ENCODE results near the gene ING1.
A peak's percentile ranks its signal among the peaks of the same experiment; 100 is the strongest.
"Not testable (repeated sequence)": the region's sequence is repeated elsewhere in the genome, so short reads cannot be mapped to it uniquely, and the experiment has no call there.

ING1 gene

GRCh38 chr13:110665491-110666254 is 47.8 kb upstream of the ING1 start:
- Histone ChIP-seq H3K27me3 (ENCODE audit: insufficient read depth, poor library complexity, severe bottlenecking) (no peaks in the 10 kb centered on the region), H3K4me3 (replicated peaks; ENCODE audit: insufficient read depth, low read length) (peak overlapping the region; percentile 10; the same call in 1 of the 2 replicates), H3K27ac (replicated peaks) (peak overlapping the region; percentile 72)
- TF ChIP-seq POLR2AphosphoS5 (IDR thresholded peaks at IDR 0.05; ENCODE audit: low read depth) (no peak), SPI1 (IDR thresholded peaks at IDR 0.05; ENCODE audit: borderline replicate concordance, low read depth) (peak; percentile 97)
- DNase-seq (ENCODE audit: low read depth in 1 of 2, low spot score in 1 of 2), result peak in 1 of 2 experiments; percentile 96

- peak overlapping the region; percentile 10; the same call in 1 of the 2 replicates for H3K4me3 ChIP-seq (replicated peaks; ENCODE audit: insufficient read depth, low read length)
- TF ChIP-seq CTCF (IDR thresholded peaks at IDR 0.05; ENCODE audit: insufficient read depth, low read length) (no peak), GABPA (IDR thresholded peaks at IDR 0.05; ENCODE audit: low read depth) (no peak), REST (IDR thresholded peaks at IDR 0.05; ENCODE audit: insufficient replicate concordance, low read depth) (no peak)
- no peak for DNase-seq (ENCODE audit: low read depth in 1 of 2, low spot score in 1 of 2)
- peak overlapping the region; percentile 72 for H3K27ac ChIP-seq (replicated peaks)
- H3K27me3 ChIP-seq (ENCODE audit: insufficient read depth, poor library complexity, severe bottlenecking), result no peaks in the 10 kb centered on the region
These were observed 47.3 kb upstream of the ING1 start for GRCh38 chr13:110666255-110666533.

DNA sequence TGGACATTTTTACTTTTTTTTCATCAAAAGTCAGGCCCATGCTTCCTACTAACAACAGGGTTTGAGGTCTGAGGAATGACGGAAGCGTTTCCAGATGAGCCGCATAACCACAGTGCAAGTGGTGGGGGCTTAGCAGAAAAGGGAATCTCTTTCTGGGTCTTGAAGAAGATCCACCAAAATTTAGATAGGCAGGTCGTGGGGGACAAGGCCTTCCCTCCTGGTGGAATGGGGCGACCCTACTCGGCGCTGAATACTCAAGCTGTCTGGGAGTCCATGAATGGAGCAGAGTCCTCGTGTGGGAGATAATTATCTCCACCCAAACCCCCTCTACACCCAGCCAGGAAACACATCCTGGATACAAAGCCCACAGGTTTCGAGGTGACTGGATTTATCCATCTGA is 44.5 kb upstream of the ING1 start:
- no peak overlapping the region for H3K4me3 ChIP-seq (replicated peaks; ENCODE audit: insufficient read depth, low read length)
- no peaks in the 10 kb centered on the region for H3K27me3 ChIP-seq (ENCODE audit: insufficient read depth, poor library complexity, severe bottlenecking)
- DNase-seq (ENCODE audit: low read depth in 1 of 2, low spot score in 1 of 2), result no peak
- TF ChIP-seq POLR2AphosphoS5 (IDR thresholded peaks at IDR 0.05; ENCODE audit: low read depth), result no peak
- TF ChIP-seq REST (IDR thresholded peaks at IDR 0.05; ENCODE audit: insufficient replicate concordance, low read depth), result no peak
- no peak for TF ChIP-seq SPI1 (IDR thresholded peaks at IDR 0.05; ENCODE audit: borderline replicate concordance, low read depth)
- no peak for TF ChIP-seq GABPA (IDR thresholded peaks at IDR 0.05; ENCODE audit: low read depth)
- no peak overlapping the region for H3K27ac ChIP-seq (replicated peaks)

DNA sequence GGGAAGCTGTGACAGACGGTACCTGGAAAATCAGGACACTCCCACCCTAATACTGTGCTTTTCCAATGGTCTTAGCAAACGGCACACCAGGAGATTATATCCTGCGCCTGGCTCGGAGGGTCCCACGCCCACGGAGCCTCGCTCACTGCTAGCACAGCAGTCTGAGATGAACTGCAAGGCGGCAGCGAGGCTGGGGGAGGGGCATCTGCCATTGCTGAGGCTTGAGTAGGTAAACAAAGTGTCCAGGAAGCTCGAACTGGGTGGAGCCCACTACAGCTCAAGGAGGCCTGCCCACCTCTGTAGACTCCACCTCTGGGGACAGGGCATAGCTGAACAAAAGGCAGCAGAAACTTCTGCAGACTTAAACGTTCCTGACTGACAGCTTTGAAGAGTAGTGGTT is 43.7 kb upstream of the ING1 start:
- not testable (repeated sequence) for H3K27ac ChIP-seq (replicated peaks); H3K4me3 ChIP-seq (replicated peaks; ENCODE audit: insufficient read depth, low read length); DNase-seq (ENCODE audit: low read depth in 1 of 2, low spot score in 1 of 2); H3K27me3 ChIP-seq (ENCODE audit: insufficient read depth, poor library complexity, severe bottlenecking)

DNA sequence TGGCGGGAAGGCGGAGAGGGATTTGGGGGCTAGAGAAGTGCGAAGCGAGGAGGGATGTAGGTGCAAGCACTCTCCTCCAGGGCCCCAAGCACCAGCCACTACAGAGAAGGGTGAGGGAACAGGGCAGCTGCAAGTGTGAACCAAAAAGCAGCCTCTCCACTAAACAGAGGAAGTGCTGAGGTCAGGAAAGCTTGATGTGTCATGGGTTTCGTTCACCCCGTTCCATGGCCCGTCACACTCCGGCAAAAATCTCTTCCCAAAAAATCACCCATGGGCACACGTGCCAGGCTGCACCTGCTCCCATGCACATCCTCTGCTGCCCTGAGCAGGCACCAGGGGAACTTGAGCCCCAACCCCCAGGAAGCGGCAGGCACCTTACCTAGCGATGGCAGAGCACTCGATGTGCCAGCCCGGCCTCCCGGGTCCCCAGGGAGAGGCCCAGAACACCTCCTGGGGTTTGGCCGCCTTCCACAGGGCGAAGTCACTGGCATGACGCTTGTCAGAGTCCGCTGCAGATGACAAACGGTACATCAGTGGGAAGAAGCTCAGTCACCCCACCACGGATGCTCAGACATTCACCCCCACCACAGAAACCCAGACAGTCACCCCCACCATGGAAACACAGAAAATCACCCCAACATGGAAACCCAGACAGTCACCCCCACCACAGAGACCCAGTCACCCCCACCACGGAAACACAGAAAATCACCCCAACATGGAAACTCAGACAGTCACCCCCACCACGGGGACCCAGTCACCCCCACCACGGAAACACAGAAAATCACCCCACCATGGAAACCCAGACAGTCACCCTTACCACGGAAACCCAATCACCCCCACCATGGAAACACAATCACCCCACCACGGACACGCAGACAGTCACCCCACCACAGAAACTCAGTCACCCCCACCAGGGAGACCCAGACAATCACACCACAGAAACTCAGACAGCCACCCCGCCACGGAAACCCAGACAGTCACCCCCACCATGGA is 36.6 kb upstream of the ING1 start:
- no peak for DNase-seq (ENCODE audit: low read depth in 1 of 2, low spot score in 1 of 2)
- no peak overlapping the region for H3K4me3 ChIP-seq (replicated peaks; ENCODE audit: insufficient read depth, low read length)
- no peak overlapping the region for H3K27ac ChIP-seq (replicated peaks)
- TF ChIP-seq POLR2AphosphoS5 (IDR thresholded peaks at IDR 0.05; ENCODE audit: low read depth) (no peak), SPI1 (IDR thresholded peaks at IDR 0.05; ENCODE audit: borderline replicate concordance, low read depth) (no peak), CTCF (IDR thresholded peaks at IDR 0.05; ENCODE audit: insufficient read depth, low read length) (no peak), REST (IDR thresholded peaks at IDR 0.05; ENCODE audit: insufficient replicate concordance, low read depth) (no peak), GABPA (IDR thresholded peaks at IDR 0.05; ENCODE audit: low read depth) (no peak)
- H3K27me3 ChIP-seq (ENCODE audit: insufficient read depth, poor library complexity, severe bottlenecking), result no peaks in the 10 kb centered on the region
